Hematopoietic multipotent progenitor cell treated with erythropoietin and hydrocortisone succinate and interleukin-3 and kit ligand, for 6 days (in vitro differentiated cells): ENCODE results near the gene UPB1.
"Not testable (repeated sequence)": the region's sequence is repeated elsewhere in the genome, so short reads cannot be mapped to it uniquely, and the experiment has no call there.

Experiments used
- DNase-seq: peaks from one replicate; pipeline ENCODE4 v3.0.0-alpha.2; 2015

UPB1 gene

GRCh38 chr22:24482575-24482974, 12.6 kb upstream of the UPB1 start:
- peak; percentile 49 for DNase-seq

GRCh38 chr22:24482998-24483397, 12.1 kb upstream of the UPB1 start:
- no peak for DNase-seq

- no peak for DNase-seq
Observed at GRCh38 chr22:24483976-24484545, 11.1 kb upstream of the UPB1 start.

GRCh38 chr22:24485170-24485569, 10.0 kb upstream of the UPB1 start:
- no peak for DNase-seq

- no peak for DNase-seq
Observed at GRCh38 chr22:24485608-24486007, 9.5 kb upstream of the UPB1 start.

GRCh38 chr22:24486501-24486921, 8.6 kb upstream of the UPB1 start:
- peak; percentile 36 for DNase-seq

- no peak for DNase-seq
Observed at GRCh38 chr22:24489011-24489410, 6.1 kb upstream of the UPB1 start.

GRCh38 chr22:24489434-24489833, 5.7 kb upstream of the UPB1 start:
- not testable (repeated sequence) for DNase-seq

- no peak for DNase-seq
Observed at GRCh38 chr22:24492391-24492790, 2.7 kb upstream of the UPB1 start.

- DNase-seq, result no peak
Observed at GRCh38 chr22:24494167-24494527, 985 bp upstream of the UPB1 start.

- DNase-seq, result no peak
Observed at GRCh38 chr22:24495365-24495675, 188 bp downstream of the UPB1 start.

- no peak for DNase-seq
Observed at GRCh38 chr22:24496234-24496633, 1.1 kb downstream of the UPB1 start.

- no peak for DNase-seq
Observed at GRCh38 chr22:24496661-24497060, 1.5 kb downstream of the UPB1 start.

- peak; percentile 44 for DNase-seq
Observed at GRCh38 chr22:24497841-24498258, 2.7 kb downstream of the UPB1 start.

GRCh38 chr22:24498824-24499223, 3.7 kb downstream of the UPB1 start:
- no peak for DNase-seq

GRCh38 chr22:24499706-24500276, 4.7 kb downstream of the UPB1 start:
- DNase-seq, result no peak

GRCh38 chr22:24500277-24500820, 5.2 kb downstream of the UPB1 start:
- DNase-seq, result no peak

- no peak for DNase-seq
Observed at GRCh38 chr22:24501301-24502005, 6.3 kb downstream of the UPB1 start.

- no peak for DNase-seq
Observed at GRCh38 chr22:24502034-24502433, 6.9 kb downstream of the UPB1 start.

- no peak for DNase-seq
Observed at GRCh38 chr22:24502541-24502940, 7.4 kb downstream of the UPB1 start.

- peak; percentile 82 for DNase-seq
Observed at GRCh38 chr22:24503137-24503842, 8.2 kb downstream of the UPB1 start.

- no peak for DNase-seq
Observed at GRCh38 chr22:24503843-24504338, 8.8 kb downstream of the UPB1 start.

- DNase-seq, result no peak
Observed at GRCh38 chr22:24504540-24504939, 9.4 kb downstream of the UPB1 start.
